ENCODE measurements around the gene CACNA1D.

GRCh38 chr3:53837331-53837730 lies 342.9 kb downstream of the CACNA1D start:
- TF ChIP-seq CTCF (conservative IDR thresholded peaks at IDR 0.05 in 1 of 2, IDR thresholded peaks at IDR 0.05 in 1 of 2; ENCODE audit: low read depth in 1 of 2, low read length in 2 of 2) (no peak), EZH2 (IDR thresholded peaks at IDR 0.05; ENCODE audit: low read length, missing control alignments) (no peak)
